NCI-H69 (cell line): ENCODE measurements around the gene TDRD9.

Experiments used
- DNase-seq: peaks from one replicate; lab custom pipeline; 2025; lab: John Stamatoyannopoulos, UW

The TDRD9 gene

DNA sequence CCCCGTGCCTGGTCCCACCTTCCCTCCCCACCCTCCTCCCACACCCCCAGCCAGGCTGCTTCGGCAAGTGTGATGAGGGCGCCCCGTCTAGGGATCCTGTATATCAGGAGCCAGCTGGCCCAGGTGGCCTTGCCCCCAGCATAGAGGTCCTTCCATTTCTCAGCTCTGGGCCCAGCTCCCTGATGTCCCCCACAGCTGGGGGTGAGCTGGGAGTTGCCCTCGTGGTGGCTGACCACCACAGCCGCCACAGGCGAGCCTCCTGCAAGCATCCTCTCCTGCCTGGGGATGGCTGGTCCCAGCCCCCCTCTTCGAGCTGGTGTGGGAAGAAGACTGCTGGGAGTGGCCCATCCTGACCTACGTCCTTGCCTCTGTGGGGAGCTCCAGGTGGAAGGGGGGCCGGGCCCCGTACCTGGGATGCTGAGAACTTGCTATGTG lies 164.7 kb downstream of the TDRD9 start:
- DNase-seq = no peak

DNA sequence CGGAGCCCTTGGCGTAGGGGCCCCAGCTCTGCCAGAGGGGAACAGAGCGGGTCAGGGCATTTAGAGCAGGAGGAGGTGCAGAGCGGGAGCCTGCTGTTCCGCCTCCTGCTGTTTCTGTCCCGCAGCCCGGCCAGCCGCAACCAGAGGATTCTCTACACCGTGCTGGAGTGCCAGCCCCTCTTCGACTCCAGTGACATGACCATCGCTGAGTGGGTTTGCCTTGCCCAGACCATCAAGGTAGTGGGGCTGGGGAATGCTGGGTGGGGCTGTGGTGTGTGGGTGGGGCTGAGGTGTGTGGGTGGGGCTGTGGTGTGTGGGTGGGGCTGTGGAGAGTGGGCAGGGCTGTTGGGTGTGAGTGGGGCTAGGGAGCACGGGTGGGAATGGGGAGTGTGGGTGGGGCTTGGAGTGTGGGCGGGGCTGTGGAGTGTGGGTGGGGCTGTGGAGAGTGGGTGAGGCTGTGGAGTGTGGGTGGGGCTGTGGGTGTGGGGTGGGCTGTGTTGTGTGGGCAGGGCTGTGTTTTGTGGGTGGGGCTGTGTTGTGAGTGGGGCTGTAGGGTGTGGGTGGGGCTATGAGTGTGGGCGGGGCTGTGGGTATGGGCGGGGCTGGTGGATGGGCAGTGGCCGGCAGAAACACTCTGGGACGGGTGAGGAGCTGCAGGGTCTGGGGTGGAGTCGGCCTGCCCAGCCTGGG lies 165.3 kb downstream of the TDRD9 start:
- no peak for DNase-seq

DNA sequence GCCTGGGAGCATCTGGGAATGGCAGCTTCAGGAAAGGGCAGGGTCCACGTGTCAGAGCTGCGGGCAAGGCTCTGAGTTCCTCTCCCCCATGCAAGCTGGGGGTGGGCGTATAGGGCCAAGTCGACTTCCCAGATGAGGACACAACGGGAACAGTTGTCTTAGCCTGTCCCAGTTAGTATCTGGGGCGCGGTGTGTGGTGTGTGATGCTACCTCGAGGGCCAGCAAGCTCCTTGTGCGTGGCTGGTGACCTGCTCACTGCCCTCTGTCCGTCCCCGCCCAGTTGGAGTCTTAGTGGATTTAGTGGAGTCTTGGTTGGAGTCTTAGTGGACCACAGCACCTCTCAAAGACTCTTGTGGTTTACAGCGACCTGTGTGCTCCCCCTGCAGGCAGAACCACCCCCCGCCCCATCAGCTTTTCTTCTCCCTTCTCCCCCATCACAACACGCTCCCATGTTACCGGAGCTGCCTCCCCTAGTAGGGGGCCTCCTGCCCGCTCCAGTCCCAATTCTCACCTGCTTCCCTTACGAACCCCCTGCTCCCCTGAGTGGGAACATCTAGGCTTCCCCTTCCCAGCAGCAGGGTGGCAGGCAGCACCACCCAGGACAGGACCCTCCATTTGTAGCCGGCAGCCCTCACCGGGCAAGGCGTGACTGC lies 165.9 kb downstream of the TDRD9 start:
- no peak for DNase-seq

DNA sequence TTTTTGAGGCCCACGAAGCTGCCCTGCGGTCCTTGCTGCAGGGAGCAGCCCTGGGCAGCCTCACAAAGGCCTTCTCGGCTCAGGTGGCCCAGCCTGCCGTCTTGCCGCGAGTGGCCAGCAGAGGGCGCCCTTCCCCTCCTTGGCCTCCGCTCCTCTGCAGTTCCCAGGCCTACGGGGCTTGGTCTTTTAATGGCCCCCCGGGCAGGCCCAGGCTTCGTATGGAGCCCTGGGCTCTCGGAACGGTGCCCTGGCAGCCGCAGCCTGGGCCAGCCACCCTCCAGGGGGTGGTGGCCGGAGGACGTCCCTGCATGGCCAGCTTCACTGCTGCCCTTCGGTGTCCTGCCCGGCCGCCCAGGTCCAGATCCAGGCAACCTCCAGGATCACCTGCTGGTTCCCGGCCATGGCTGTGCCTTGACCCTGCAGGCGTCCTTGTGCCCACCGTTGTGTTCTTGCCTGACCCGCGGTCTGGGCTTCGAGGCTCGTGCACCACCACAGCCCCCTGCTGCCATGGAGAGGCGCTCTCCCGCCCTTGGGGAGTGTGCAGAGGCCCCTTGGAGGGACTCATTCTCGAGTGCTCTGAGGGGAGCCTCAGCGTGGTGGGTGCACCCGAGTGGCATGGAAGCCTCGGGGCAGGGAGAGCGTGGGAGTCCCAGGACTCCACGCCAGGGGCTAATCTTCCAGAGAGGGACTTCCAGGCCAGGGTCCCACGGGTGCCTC lies 166.6 kb downstream of the TDRD9 start:
- peak; percentile 74 for DNase-seq

DNA sequence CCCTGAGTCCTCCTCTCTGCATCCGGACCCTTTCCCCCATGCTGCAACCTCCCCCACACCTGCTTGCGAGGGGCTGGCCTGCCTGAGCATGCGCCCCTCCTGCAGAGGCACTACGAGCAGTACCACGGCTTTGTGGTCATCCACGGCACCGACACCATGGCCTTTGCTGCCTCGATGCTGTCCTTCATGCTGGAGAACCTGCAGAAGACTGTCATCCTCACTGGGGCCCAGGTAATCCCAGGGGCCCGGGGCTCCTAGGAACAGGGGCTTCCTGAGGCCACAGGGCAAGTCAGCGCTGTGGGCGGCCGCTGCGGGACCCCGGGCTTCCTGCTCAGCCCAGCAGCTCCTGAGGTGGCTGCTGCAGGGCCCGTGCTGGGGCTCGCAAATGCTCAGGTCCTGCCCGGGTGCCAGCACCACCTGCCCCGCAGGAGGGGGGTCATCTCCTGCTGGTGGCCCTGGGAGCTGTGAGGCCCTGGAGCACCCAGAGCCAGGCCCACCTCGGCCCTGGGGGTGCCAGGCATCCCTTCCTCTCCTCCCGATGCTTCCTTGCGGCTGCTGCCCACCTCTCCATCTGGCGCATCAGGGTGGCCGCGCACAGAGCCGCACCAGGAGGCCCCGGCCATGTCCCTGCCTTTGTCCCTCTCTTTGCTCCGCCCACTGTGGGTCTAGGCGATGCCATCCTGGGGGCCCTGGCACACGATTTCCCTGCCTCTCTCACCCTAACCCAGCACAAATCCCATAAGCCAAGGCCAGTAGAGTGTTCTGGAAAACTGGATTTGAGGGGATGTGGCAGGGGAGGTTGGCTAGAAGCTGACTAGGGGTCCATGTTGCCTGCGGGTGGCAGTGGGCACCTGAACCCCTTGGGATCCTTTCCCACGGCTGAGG lies 167.4 kb downstream of the TDRD9 start:
- no peak for DNase-seq

DNA sequence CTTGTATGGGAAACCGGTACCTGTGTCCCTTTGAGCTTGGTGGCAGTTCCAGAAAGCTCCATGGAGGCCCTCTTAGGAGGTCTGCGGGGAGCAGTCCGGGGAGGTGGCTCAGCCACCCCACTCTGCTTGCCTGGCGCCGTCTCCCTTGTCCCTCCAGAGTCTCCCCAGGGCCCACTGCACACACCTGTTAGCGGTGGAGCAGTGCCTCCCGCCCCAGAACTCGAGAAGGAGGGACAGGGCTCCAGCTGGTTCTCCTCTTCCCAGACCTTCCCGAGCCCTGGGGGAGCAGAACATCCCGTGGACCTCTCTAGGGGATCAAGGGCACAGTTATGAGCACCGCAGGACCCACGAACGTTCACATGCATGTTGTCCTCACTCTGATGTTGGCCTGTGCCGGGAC lies 168.1 kb downstream of the TDRD9 start:
- no peak for DNase-seq

DNA sequence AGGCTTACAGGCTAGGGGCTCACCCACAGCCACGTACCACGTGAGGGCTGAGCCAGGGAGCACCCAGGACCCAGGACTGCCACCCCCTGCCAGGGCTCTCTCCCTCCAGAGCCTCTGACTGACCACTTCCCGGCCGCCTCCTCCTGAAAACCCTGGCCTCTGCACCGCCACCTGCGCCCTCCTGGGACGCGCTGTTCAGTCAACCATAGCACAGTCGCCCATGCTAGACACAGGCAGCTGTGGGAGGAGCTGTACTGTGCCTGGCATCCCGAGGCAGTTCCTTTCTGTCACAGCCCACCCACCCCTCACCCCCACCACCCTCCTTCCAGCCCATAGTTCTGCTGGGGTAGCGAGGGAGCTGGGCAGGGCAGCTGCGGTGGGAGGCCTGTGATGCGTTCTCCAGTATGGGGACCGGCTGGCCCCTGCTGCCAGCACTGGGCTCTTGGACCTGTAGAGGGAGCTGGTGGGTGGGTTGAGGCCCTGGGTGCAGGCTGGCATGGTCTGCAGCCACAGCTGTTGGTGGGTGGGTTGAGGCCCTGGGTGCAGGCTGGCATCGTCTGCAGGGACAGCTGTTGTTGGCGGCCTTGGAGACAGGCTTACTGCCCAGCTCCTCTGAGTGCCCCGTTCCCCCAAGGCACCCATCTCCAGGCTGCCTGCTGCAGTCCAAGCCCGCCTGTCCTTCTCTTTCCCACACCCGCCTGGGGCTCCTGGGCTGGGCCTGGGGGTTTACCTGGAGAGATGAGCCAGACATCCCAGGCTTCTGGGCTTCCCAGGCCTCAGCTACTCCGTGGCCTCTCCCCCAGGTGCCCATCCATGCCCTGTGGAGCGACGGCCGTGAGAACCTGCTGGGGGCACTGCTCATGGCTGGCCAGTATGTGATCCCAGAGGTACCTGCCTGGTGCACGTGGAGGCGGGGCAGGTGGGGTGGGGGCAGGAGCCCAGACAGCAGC lies 168.8 kb downstream of the TDRD9 start:
- DNase-seq = peak; percentile 56

DNA sequence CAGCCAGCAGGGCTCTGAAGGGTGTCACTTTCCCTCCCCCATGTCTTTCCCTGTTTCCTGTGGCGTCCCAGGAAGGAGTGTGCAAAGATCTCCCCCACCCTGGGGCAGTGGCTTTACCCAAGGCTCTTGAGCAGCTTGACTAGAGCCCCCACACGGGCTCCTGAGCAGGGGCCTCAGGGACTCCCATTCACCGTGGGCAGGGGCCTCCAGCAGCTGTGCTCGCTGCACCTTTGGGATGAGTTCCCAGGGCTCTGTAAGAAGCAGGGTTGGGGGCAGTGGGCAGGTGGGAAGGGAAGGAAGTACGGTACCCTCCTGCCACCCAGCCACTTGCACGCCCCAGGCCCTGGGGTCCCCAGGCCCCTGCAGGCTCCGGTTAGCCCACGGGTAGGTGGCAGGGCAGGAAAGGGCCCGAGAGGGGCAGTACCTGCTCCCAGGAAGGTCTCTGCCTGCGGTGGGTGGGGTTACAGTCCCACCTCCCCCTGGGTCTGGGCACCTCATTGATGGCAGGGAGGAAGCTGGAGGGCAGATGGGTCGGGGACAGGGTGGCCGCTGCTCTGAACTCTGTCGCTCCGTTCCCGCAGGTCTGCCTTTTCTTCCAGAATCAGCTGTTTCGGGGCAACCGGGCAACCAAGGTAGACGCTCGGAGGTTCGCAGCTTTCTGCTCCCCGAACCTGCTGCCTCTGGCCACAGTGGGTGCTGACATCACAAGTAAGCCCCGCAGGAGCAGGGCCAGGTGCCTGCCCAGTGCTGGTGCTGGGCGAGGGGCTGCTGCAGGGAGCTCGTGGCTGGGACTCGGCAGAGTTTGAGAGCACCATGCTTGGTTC lies 170.2 kb downstream of the TDRD9 start:
- no peak for DNase-seq

DNA sequence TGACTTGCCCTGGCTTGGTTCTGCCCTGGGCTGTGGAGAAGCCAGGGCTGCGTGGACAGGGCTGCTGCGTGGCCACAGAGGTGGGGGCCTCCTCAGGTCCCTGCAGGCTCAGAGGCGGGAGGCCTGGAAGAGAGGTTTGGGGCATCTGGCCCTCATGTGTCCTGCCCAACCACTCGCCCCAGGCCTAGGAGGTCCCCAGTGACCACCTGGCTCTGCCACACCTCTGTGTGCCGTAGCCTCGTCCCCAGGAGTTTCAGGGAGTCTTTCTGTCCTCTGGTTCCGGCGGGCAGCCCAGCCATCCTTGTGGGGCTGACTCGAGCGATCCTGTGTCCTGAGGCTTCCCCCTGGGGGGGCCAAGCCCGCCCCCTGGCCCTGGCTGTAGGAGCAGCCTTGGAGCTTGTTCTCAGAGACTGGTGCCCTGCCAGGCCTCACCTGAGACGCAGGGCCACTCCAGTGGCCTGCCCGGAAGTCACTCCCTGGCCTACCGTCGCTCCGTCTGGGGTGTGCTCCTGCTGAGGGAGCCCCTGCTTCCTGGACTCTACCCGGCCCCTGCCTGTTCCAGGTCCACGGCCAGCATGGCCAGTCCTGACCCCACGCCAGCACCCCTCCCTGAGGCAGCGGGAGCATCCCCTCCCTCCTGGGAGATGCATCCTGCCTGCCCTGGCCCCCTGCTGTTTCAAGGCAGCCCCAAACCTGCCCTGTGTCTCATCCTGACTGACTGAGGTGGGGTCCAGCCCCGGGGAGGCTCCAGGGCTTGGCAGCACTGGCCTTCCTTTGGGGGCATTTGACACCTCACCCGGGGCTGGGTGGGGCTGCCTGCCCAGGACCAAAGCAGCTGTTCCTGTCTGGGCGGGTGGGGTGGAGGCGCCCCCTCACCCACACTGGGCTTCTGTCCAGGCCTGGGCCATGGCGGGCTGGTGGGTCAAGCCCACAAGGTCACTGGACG lies 171.1 kb downstream of the TDRD9 start:
- no peak for DNase-seq

DNA sequence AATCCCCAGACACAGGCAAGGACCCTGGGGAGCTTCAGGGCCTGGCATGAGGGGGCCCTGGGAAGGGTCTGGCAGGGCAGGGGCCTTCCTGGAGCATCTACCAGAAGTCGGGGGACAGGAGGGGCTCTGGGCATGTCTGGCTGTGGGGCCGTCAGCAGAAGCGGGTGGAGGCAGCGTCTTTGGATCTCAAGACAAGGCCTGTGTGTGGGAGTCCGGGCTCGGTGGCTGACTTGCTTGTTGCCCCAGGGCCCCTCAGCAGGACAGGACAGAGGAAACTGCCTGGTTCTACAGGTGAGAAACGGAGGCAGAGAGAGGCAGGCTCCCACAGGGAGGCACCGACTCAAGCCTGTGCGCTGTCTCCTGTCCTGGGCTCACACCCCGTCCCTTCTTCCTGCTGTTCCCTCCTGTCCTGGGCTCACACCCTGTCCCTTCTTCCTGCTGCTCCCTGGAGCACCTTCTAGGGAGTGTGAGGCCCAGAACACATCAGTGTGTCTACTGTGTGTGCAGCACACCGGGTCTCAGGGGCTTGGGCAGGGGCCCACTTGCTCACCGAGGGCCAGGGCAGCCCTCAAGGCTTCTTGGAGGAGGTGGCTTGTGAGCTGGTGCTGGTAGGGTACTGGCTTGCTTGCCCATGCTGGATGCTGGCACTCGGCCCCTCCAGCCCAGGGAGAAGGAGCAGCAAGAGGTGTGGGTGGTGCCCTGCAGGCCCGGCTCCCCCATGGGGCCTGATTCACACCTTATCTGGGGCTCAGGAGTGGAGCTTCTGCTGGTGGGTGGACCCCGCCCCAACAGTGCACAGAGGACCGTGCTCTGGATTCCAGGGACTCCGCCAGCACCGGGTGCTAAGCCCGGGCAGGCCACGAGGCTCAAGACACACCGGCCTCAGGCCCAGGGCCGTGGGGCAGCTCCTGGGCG lies 172.2 kb downstream of the TDRD9 start:
- DNase-seq = no peak

DNA sequence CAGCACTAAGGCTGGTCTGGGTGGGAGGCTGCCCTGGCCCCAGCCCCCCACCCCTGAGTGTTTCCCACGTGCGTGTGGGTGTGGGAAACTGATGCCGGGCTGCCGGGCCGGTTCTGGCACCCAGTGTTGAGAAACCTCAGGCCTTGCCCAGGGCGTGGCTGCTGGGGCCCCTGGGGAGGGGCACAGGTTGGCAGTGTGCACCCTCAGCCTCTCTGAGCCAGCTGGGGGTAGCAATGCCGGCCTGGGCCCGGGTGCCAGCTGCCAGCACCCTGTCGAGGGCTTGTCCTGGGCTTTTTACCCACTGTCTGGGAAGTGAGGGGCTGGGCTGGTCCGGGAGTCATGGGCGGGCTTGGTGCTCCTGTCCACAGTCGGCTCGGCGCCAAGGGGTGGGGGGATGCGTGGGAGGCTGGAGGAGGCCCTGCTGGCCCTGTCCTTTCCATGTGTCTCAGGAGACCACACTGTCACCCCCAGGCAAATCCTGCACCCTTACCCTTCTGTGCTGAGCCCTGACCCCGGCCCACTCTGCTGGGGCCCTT lies 172.9 kb downstream of the TDRD9 start:
- no peak for DNase-seq

DNA sequence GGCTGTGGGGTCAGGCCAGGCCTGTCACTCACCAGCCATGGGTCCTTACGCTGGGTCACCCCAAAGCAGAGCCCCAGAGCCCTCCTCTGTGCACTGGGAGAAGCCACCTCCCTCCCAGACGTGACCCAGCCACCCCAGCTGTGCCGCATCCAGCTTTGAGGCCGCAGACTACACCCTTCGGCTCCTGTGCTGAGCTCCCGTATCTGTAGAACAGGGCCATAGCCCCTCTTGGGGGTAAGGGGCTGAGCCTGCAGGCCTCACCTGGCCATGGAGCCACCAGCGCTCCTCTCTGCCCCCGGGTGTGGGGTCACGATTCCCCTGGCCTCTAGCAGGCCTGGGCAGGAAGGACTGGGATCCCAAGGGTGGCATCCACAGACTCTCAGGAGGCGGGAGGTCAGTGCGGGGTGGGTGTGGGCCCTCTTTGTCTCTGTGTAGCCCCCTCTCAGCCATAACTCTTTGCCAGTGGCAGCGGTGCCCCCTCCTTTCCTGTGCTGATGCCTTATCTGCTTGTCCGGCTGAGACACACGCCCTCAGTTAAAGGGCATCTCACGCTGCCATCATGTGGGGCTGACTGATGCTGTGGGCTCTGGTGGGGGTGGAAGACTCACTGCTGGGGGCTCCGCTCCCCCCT lies 173.5 kb downstream of the TDRD9 start:
- no peak for DNase-seq
